Effector memory CD8-positive, alpha-beta T cell (primary cell): ENCODE measurements around the gene GNAT3.

Source experiments
- ATAC-seq: fragments of 150-1000 bp; cut with Tn5 transposase; replicated peaks from 2 replicates; pipeline ENCODE4 v1.10.0; 2021; ENCODE audit warnings: mild to moderate bottlenecking, moderate library complexity
- DNase-seq, 3 experiments: peaks; one replicate each; pipeline ENCODE4 v3.0.0; 2021
- H3K27ac Mint-ChIP-seq, 2 donors: one replicate each; pipeline ENCODE4 v1.8.0; 2022; ENCODE audit warnings: mild to moderate bottlenecking in 2 of 2, mixed read lengths in 2 of 2, moderate library complexity in 2 of 2
- H3K27me3 Mint-ChIP-seq, 2 donors: one replicate each; pipeline ENCODE4 v1.8.0; 2022; ENCODE audit warnings: mixed read lengths in 2 of 2
- H3K36me3 Mint-ChIP-seq: one replicate; pipeline ENCODE4 v1.8.0; 2022; ENCODE audit warnings: mild to moderate bottlenecking, moderate library complexity, mixed read lengths; ENCODE audit not compliant: insufficient read depth
- H3K4me1 Mint-ChIP-seq, 2 donors: one replicate each; pipeline ENCODE4 v1.8.0; 2022; ENCODE audit warnings: low read depth in 2 of 2, mixed read lengths in 2 of 2
- H3K4me3 Mint-ChIP-seq, 2 donors: one replicate each; pipeline ENCODE4 v1.8.0; 2022; ENCODE audit warnings: mild to moderate bottlenecking in 2 of 2, mixed read lengths in 2 of 2, moderate library complexity in 2 of 2
- H3K9me3 Mint-ChIP-seq, 2 donors: one replicate each; pipeline ENCODE4 v1.8.0; 2022; ENCODE audit warnings: mixed read lengths in 2 of 2

GNAT3 gene

DNA sequence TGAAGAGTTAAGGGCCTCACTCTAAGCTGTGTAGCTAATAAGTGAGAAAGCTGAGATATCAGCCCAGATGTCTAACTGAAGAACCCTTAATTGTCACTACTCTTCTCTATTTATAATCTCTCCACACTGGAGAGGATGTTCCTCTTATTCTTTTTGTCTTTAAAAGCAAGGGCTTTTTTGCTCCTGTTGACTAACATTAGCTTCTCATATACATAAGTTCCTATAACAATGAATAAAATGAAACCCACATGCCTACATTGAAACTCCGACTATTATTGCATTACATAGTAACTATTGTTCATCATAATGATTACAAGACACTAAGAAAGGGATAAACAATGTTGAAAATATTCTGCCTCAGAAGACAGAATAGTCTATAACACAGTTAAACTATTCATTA, 67.1 kb downstream of the GNAT3 start:
- Mint-ChIP-seq H3K9me3 (peaks cover 7 to 32% of the 10 kb centered on the region in 2 donors), H3K36me3 (no peaks in the 10 kb centered on the region), H3K4me1 (no peaks in the 10 kb centered on the region), H3K27me3 (no peaks in the 10 kb centered on the region), H3K4me3 (no peak overlapping the region), H3K27ac (no peak overlapping the region)
- DNase-seq, result no peak
- ATAC-seq, result no peak

- Mint-ChIP-seq H3K27ac (no peak overlapping the region), H3K36me3 (no peaks in the 10 kb centered on the region), H3K4me1 (no peaks in the 10 kb centered on the region), H3K27me3 (no peaks in the 10 kb centered on the region), H3K9me3 (peaks cover 7 to 25% of the 10 kb centered on the region in 2 donors), H3K4me3 (no peak overlapping the region)
- no peak for DNase-seq
- no peak for ATAC-seq
Observed at GRCh38 chr7:80443325-80443724, 68.5 kb downstream of the GNAT3 start.

DNA sequence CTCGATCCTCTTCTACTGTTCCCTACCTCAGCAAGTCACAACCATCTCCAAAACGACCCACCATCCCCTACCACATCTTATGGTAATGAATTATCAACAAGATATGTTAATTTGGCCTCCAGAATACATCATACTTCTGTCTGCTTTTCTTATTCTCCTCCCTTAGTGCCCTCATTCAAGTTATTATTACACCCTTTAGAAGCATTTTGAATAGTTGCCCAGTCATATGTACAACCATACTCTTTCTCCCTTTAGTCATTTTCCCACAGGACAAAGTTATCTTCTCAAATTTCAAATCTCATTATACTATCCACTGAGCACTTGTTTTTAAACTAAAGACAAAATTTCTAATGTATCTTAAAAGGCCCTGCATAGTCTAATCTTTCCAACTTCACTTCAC, 71.0 kb downstream of the GNAT3 start:
- peaks cover 8 to 18% of the 10 kb centered on the region in 2 donors for H3K9me3 Mint-ChIP-seq
- ATAC-seq (no peak), DNase-seq (no peak)
- H3K4me1 Mint-ChIP-seq, result no peaks in the 10 kb centered on the region
- no peaks in the 10 kb centered on the region for H3K27me3 Mint-ChIP-seq
- H3K36me3 Mint-ChIP-seq, result no peaks in the 10 kb centered on the region
- no peak overlapping the region for H3K27ac Mint-ChIP-seq
- no peak overlapping the region for H3K4me3 Mint-ChIP-seq

DNA sequence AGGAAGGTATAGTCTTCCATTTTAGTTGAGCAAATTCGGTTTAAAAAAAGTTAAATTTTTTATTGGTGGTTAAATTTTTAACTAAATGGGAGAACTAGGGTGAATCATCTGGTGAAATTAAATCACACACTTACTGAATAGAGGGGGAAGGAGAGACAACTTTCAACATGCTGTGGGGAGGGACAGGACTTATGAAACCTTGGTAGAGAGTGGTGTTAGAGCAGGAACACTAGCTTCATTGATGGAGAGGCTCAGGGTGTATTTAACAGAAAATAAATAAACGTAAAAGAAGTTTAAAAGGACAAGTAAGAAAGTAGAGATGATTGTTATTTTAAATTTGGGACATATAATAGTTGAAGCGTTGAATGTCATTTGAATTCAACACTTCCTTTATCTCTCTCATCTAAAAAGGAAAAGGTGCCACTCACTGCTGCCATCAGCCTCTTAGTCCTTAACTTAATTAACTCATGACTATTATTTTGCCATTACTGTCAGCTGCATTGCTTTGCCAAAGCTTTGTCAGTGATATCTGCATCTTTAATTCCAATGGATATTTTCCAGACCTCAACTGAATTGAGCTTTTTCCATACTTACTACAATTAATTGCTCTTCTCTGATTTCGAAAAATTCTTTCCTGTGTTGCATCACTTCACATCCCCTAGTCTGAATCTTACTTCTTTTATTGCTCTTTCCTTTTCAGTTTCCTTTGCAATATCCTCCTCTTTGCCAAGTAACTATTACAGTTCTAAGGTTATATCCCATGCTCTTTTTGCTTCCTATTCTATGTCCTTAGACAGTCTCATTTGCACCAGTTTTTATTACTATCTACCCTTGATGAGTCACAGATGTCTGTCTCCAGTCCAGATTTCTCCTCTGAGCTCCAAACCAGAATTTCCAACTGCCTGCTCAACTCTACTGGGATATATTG, 71.7 kb downstream of the GNAT3 start:
- Mint-ChIP-seq H3K27me3 (no peaks in the 10 kb centered on the region), H3K36me3 (no peaks in the 10 kb centered on the region), H3K27ac (no peak overlapping the region), H3K4me1 (no peaks in the 10 kb centered on the region), H3K9me3 (peaks cover 8 to 18% of the 10 kb centered on the region in 2 donors), H3K4me3 (no peak overlapping the region)
- DNase-seq, result no peak
- no peak for ATAC-seq

DNA sequence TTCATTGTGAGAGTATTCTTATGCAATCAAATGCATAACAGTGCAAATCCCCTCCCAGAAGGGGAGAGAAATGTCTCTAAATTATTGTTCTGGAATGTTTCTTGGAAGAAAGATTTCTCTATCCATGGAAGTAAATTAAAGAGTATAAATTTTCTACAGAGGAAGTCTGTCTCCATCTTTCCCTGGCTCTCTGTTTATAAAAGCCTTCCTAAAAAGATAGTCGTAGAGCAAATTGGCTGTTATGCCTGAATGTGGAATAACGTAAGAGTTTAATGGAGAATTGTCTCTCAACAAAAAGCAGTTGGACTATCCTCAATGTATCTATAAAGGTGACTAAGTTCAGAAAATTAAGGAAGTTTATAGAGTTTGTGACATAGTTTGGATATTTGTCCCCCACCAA, 76.3 kb downstream of the GNAT3 start:
- Mint-ChIP-seq H3K36me3 (no peaks in the 10 kb centered on the region), H3K4me3 (no peak overlapping the region), H3K9me3 (peaks cover 10 to 21% of the 10 kb centered on the region in 2 donors), H3K4me1 (no peaks in the 10 kb centered on the region), H3K27ac (no peak overlapping the region), H3K27me3 (no peaks in the 10 kb centered on the region)
- ATAC-seq (no peak), DNase-seq (no peak)

- Mint-ChIP-seq H3K27me3 (no peaks in the 10 kb centered on the region), H3K9me3 (peaks cover 9 to 19% of the 10 kb centered on the region in 2 donors), H3K27ac (no peak overlapping the region), H3K36me3 (no peaks in the 10 kb centered on the region), H3K4me1 (no peaks in the 10 kb centered on the region), H3K4me3 (no peak overlapping the region)
- ATAC-seq (no peak), DNase-seq (no peak)
Observed at GRCh38 chr7:80434047-80434446, 77.8 kb downstream of the GNAT3 start.

DNA sequence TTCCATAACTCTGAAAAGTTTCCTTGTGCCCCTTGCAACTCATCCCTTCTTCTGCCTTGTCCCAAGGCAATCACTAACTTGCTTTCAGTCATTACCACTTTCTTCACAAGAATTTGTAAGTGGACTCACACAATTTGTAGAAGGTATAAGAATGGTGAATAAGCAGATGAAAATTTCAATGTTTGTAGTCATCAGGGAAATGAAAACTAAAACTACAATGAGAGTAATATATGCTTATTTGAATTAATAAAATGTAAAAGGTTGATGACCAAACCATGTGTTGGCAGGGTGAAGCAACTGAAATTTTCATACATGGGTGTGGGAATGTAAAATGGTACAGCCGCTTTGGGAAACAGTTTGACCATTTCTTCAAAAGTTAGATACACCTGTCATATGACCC, 79.7 kb downstream of the GNAT3 start:
- Mint-ChIP-seq H3K36me3 (no peaks in the 10 kb centered on the region), H3K4me3 (no peak overlapping the region), H3K27ac (no peak overlapping the region), H3K9me3 (peaks cover 11 to 24% of the 10 kb centered on the region in 2 donors), H3K4me1 (no peaks in the 10 kb centered on the region), H3K27me3 (no peaks in the 10 kb centered on the region)
- no peak for DNase-seq
- no peak for ATAC-seq

- no peaks in the 10 kb centered on the region for H3K4me1 Mint-ChIP-seq
- no peak for DNase-seq
- H3K9me3 Mint-ChIP-seq, result peaks cover 9 to 30% of the 10 kb centered on the region in 2 donors
- no peak overlapping the region for H3K27ac Mint-ChIP-seq
- no peaks in the 10 kb centered on the region for H3K36me3 Mint-ChIP-seq
- H3K4me3 Mint-ChIP-seq, result no peak overlapping the region
- H3K27me3 Mint-ChIP-seq, result no peaks in the 10 kb centered on the region
- no peak for ATAC-seq
Observed at GRCh38 chr7:80429181-80429580, 82.7 kb downstream of the GNAT3 start.

- no peak for DNase-seq
Observed at GRCh38 chr7:80428161-80429054, 83.5 kb downstream of the GNAT3 start.

GRCh38 chr7:80427218-80427617, 84.6 kb downstream of the GNAT3 start:
- no peak overlapping the region for H3K27ac Mint-ChIP-seq
- ATAC-seq (no peak), DNase-seq (no peak)
- no peaks in the 10 kb centered on the region for H3K27me3 Mint-ChIP-seq
- H3K4me3 Mint-ChIP-seq, result no peak overlapping the region
- peaks cover 12 to 26% of the 10 kb centered on the region in 2 donors for H3K9me3 Mint-ChIP-seq
- no peaks in the 10 kb centered on the region for H3K4me1 Mint-ChIP-seq
- H3K36me3 Mint-ChIP-seq, result no peaks in the 10 kb centered on the region

More at GRCh38 chr7:80428161-80429054, 83.5 kb downstream of the GNAT3 start:
- peaks cover 10 to 26% of the 10 kb centered on the region in 2 donors for H3K9me3 Mint-ChIP-seq
- no peaks in the 10 kb centered on the region for H3K36me3 Mint-ChIP-seq
- H3K4me3 Mint-ChIP-seq, result no peak overlapping the region
- H3K4me1 Mint-ChIP-seq, result no peaks in the 10 kb centered on the region
- ATAC-seq, result no peak
- no peaks in the 10 kb centered on the region for H3K27me3 Mint-ChIP-seq
- H3K27ac Mint-ChIP-seq, result no peak overlapping the region

DNA sequence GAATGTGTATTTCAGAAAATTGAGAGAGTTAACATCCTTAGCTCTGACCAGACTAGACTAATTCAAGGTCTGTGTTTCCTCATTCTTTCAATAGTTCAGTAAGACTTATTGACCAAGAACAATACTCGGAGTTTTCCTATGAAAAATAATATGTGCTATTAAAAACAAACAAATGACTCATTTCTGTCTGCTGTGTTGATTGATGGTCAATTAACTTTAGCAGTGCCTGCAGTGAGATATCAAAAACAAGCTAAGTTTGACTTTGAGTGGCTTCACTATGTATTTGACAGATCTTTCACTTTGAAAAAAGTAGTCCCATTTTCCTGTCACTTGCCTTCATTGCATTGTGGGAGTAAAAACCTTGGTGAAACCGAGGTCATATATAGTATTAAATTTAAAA, 91.0 kb downstream of the GNAT3 start:
- no peak for ATAC-seq
- Mint-ChIP-seq H3K27ac (no peak overlapping the region), H3K4me3 (no peak overlapping the region), H3K4me1 (no peaks in the 10 kb centered on the region), H3K27me3 (no peaks in the 10 kb centered on the region), H3K9me3 (peaks cover 4 to 8% of the 10 kb centered on the region in 2 donors), H3K36me3 (no peaks in the 10 kb centered on the region)
- no peak for DNase-seq

DNA sequence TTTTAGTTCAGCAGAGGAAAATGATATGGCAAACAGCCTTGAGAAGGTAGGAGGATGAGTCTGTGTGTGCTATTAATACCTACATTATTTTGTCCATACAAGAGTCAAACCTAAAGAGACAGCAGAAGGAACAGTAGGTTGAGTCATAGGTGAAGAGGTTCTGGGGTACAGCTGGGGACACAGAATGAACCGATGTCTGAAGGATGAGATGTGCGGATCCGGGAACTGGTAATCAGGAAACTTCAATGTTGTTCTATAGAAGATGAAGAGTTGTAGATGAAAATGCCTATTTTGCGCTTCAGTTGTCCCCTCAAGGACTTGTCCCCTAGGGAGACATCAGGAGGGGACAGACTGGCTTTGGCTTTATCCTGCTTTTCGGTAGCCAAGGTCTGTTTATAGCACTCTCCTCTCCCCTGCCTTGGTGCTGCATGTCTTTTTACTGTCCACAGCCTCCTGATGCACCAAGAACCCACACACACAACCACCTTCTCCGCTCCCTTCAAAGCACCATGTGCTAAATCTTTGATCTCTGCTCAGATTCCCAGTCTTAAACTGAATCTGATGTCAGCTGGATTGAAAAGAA, 94.6 kb downstream of the GNAT3 start:
- Mint-ChIP-seq H3K9me3 (peaks cover 0 to 8% of the 10 kb centered on the region in 2 donors), H3K36me3 (no peaks in the 10 kb centered on the region), H3K4me3 (no peak overlapping the region), H3K27ac (no peak overlapping the region), H3K27me3 (no peaks in the 10 kb centered on the region), H3K4me1 (no peaks in the 10 kb centered on the region)
- ATAC-seq (no peak), DNase-seq (no peak)

- Mint-ChIP-seq H3K36me3 (no peaks in the 10 kb centered on the region), H3K9me3 (peaks cover 0 to 5% of the 10 kb centered on the region in 2 donors)
- ATAC-seq, result no peak
Observed at GRCh38 chr7:80415522-80415921, 96.3 kb downstream of the GNAT3 start.

More at GRCh38 chr7:80415522-80415921, 96.3 kb downstream of the GNAT3 start:
- no peak overlapping the region for H3K4me3 Mint-ChIP-seq
- no peaks in the 10 kb centered on the region for H3K4me1 Mint-ChIP-seq
- H3K27ac Mint-ChIP-seq, result no peak overlapping the region
- H3K27me3 Mint-ChIP-seq, result no peaks in the 10 kb centered on the region
- no peak for DNase-seq
